NCI-H524 treated with DMSO at 0.1 percent for 48 hours (cell line): Measurements from ENCODE around the gene NDUFS6.
"Not testable (repeated sequence)": the region's sequence is repeated elsewhere in the genome, so short reads cannot be mapped to it uniquely, and the experiment has no call there.

Source experiments
- DNase-seq: peaks from one replicate; lab custom pipeline; 2025; lab: John Stamatoyannopoulos, UW

NDUFS6 gene

GRCh38 chr5:1834022-1834551, 32.9 kb downstream of the NDUFS6 start:
- no peak for DNase-seq

GRCh38 chr5:1834721-1835429, 33.7 kb downstream of the NDUFS6 start:
- peak; percentile 2 for DNase-seq

- DNase-seq, result no peak
These were observed 34.2 kb downstream of the NDUFS6 start for GRCh38 chr5:1835431-1835830.

GRCh38 chr5:1836176-1836890, 35.1 kb downstream of the NDUFS6 start:
- DNase-seq, result no peak

- DNase-seq, result no peak
These were observed 36.0 kb downstream of the NDUFS6 start for GRCh38 chr5:1836891-1837880.

- no peak for DNase-seq
These were observed 36.8 kb downstream of the NDUFS6 start for GRCh38 chr5:1838013-1838412.

GRCh38 chr5:1840071-1840547, 38.9 kb downstream of the NDUFS6 start:
- no peak for DNase-seq

GRCh38 chr5:1840741-1841521, 39.7 kb downstream of the NDUFS6 start:
- no peak for DNase-seq

GRCh38 chr5:1842004-1842819, 41.0 kb downstream of the NDUFS6 start:
- DNase-seq, result no peak

GRCh38 chr5:1843761-1844160, 42.6 kb downstream of the NDUFS6 start:
- DNase-seq, result not testable (repeated sequence)

GRCh38 chr5:1844708-1845436, 43.7 kb downstream of the NDUFS6 start:
- no peak for DNase-seq

GRCh38 chr5:1845696-1846095, 44.5 kb downstream of the NDUFS6 start:
- DNase-seq, result no peak

- no peak for DNase-seq
These were observed 45.4 kb downstream of the NDUFS6 start for GRCh38 chr5:1846583-1846982.

GRCh38 chr5:1847056-1847455, 45.8 kb downstream of the NDUFS6 start:
- no peak for DNase-seq

- DNase-seq, result no peak
These were observed 46.4 kb downstream of the NDUFS6 start for GRCh38 chr5:1847611-1848010.

- no peak for DNase-seq
These were observed 49.3 kb downstream of the NDUFS6 start for GRCh38 chr5:1850324-1851154.

- no peak for DNase-seq
These were observed 50.2 kb downstream of the NDUFS6 start for GRCh38 chr5:1851290-1851934.

GRCh38 chr5:1852324-1852947, 51.2 kb downstream of the NDUFS6 start:
- DNase-seq, result no peak
